ENCODE measurements around the gene SYT5. TPM values are rescaled to one million over a fixed set of nuclear protein-coding genes. Genes with fewer than 3 reads are reported as not detected.
"Not testable (repeated sequence)": the region's sequence is repeated elsewhere in the genome, so short reads cannot be mapped to it uniquely, and the experiment has no call there.

The SYT5 gene
- not detected for total RNA-seq

- ChIA-PET CTCF (interaction anchor here (0.8 to 1.1 kb wide), 4 partner anchors 14 to 452 kb away, joined by 3 read pairs; no protein-coding TSS in a partner anchor), POLR2A (no interaction called here)
Observed at GRCh38 chr19:55179606-55180484, at the start of gene SYT5. Gene SYT5, minus strand, starts transcription at chr19:55180289. Its CDS starts 1,248 bp downstream, at chr19:55179041.

- ChIA-PET POLR2A (no interaction called here), CTCF (no interaction called here)
Observed at GRCh38 chr19:55229789-55230182, 49.7 kb upstream of the SYT5 start.

- POLR2A ChIA-PET, result no interaction called here
- CTCF ChIA-PET, result no interaction called here
Observed at GRCh38 chr19:55229145-55229788, 49.2 kb upstream of the SYT5 start.

GRCh38 chr19:55228403-55229031 lies 48.4 kb upstream of the SYT5 start, which contains the start of gene TMEM86B:
Gene TMEM86B, minus strand, starts transcription at chr19:55228763. Its CDS starts 22 bp downstream, at chr19:55228741.
- POLR2A ChIA-PET, result no interaction called here

GRCh38 chr19:55228015-55228391 lies 47.9 kb upstream of the SYT5 start:
- CTCF ChIA-PET, result no interaction called here
- POLR2A ChIA-PET, result no interaction called here

More at GRCh38 chr19:55228403-55229031, 48.4 kb upstream of the SYT5 start, which contains the start of gene TMEM86B:
- CTCF ChIA-PET, result no interaction called here

GRCh38 chr19:55227241-55228014 lies 47.3 kb upstream of the SYT5 start:
- POLR2A ChIA-PET, result no interaction called here
- CTCF ChIA-PET, result no interaction called here

- ChIA-PET CTCF (no interaction called here), POLR2A (no interaction called here)
Observed at GRCh38 chr19:55226788-55227187, 46.7 kb upstream of the SYT5 start.

GRCh38 chr19:55226273-55226672 lies 46.2 kb upstream of the SYT5 start:
- CTCF ChIA-PET, result no interaction called here

GRCh38 chr19:55225415-55225958 lies 45.4 kb upstream of the SYT5 start:
- ChIA-PET POLR2A (no interaction called here), CTCF (no interaction called here)

More at GRCh38 chr19:55226273-55226672, 46.2 kb upstream of the SYT5 start:
- POLR2A ChIA-PET, result no interaction called here

- POLR2A ChIA-PET, CTCF ChIA-PET: not testable (repeated sequence)
Observed at GRCh38 chr19:55224679-55225414, 44.8 kb upstream of the SYT5 start.

- ChIA-PET POLR2A (no interaction called here), CTCF (no interaction called here)
Observed at GRCh38 chr19:55224038-55224665, 44.1 kb upstream of the SYT5 start.

- ChIA-PET CTCF (no interaction called here), POLR2A (no interaction called here)
Observed at GRCh38 chr19:55223291-55224037, 43.4 kb upstream of the SYT5 start.

- CTCF ChIA-PET, result interaction anchor here (0.6 kb wide), 1 partner anchor 104 kb away, joined by 4 read pairs; no protein-coding TSS in a partner anchor
- POLR2A ChIA-PET, result no interaction called here
Observed at GRCh38 chr19:55220525-55220924, 40.4 kb upstream of the SYT5 start.

GRCh38 chr19:55216461-55217198 lies 36.5 kb upstream of the SYT5 start:
- POLR2A ChIA-PET, result no interaction called here

GRCh38 chr19:55213547-55213946 lies 33.5 kb upstream of the SYT5 start:
- CTCF ChIA-PET, result no interaction called here
- POLR2A ChIA-PET, result no interaction called here

More at GRCh38 chr19:55216461-55217198, 36.5 kb upstream of the SYT5 start:
- CTCF ChIA-PET, result no interaction called here

- ChIA-PET CTCF (no interaction called here), POLR2A (no interaction called here)
Observed at GRCh38 chr19:55212447-55212846, 32.4 kb upstream of the SYT5 start.

Data from activated CD8-positive, alpha-beta memory T cell treated with anti-CD3 and anti-CD28 coated beads for 36 hours (primary cell).